HG02973 (cell line): ENCODE data around the gene AFF2.
"Not testable (repeated sequence)": the region's sequence is repeated elsewhere in the genome, so short reads cannot be mapped to it uniquely, and the experiment has no call there.

Experiments used
- ATAC-seq: cut with Tn5 transposase; IDR thresholded peaks from one replicate; pipeline ENCODE4 v1.9.1; 2021; ENCODE audit warnings: moderate library complexity; ENCODE audit not compliant: unreplicated experiment

The AFF2 gene

GRCh38 chrX:148632444-148632843, 132.0 kb downstream of the AFF2 start:
- no peak for ATAC-seq

DNA sequence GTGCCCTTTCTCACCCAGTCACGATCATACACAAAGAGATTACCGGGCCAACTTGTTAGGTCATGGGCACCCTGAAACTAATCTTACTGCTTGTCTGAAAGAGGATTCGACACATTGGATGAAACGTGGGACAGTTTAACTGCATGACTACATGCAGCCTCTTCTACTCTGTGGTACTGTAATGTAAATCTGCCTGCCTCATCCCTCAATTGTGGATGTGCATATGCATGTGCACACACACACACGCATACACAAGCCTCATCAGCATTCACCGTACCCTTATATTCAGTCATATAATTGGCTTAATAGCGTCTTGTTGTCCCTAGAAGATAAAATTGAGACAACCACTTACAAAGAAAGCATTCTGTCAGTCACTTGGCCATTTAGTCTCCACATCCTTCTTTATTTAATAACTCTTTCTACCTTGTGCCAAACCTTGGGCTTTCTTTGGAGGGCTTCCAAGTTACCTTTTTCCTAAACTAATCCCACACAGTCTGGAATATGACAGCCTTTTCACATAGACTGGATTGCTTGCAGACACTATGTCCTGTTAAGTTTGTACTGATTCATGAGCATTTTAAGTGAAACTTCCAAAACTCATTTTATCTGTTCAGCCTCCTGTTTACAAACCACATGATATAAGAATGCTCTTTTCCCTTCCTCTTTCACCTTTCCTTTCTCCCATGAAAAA, 132.9 kb downstream of the AFF2 start:
- no peak for ATAC-seq

DNA sequence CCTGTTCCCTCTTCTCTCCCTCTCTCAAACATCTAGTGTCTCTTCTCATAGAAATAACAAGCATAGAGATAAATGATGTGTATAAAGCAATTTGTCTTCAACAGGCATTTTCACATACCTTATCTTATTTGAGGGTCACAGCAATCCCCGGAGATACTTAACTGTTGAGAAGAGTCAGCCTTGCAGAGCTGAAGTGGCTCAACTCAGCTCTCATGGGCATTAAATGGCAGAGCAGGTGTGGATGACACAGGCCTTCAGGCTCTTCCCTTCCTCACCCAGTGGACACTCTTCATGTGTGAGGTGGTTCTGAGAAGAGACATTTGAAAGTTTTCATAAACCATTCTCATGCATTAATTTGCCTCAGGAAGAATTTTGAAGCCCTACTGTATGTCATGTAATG, 134.2 kb downstream of the AFF2 start:
- ATAC-seq, result no peak

DNA sequence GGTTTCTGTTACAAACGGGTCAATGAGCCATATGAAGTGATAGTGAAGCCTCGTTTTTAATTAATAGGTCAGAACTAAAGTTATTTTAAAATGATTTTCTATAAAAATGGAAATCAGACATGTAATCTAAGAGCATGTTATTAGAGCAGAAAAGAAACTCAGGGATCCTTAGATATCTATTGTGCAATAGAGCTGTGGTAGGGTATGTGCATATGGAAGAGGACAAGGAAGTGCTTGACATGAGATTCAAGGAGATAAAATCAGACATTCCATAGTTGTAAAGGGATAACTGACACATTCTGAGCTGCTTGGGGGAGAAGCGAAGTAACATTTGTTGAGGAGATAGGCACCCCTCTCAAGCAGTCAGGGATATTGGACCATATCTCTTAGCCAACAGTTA, 143.0 kb downstream of the AFF2 start:
- ATAC-seq, result no peak

DNA sequence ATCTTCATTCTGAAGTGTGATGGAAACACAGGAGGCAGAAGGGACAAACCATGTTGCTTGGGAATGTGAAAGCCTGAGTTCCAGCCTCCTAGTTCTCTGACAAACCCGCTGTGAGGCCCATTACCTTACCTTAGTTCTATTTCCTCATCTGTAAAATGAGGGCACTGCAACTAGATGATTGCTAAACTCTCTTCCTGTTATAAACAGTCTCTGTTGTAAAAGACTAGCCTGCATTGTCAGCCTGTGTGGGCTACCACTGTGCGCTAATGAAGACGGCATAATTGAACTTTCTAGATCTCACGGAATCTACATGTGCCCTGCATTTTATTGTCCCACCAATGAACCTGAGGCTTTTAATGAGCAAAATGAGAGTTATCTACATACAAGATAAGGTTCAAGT, 147.2 kb downstream of the AFF2 start:
- no peak for ATAC-seq

DNA sequence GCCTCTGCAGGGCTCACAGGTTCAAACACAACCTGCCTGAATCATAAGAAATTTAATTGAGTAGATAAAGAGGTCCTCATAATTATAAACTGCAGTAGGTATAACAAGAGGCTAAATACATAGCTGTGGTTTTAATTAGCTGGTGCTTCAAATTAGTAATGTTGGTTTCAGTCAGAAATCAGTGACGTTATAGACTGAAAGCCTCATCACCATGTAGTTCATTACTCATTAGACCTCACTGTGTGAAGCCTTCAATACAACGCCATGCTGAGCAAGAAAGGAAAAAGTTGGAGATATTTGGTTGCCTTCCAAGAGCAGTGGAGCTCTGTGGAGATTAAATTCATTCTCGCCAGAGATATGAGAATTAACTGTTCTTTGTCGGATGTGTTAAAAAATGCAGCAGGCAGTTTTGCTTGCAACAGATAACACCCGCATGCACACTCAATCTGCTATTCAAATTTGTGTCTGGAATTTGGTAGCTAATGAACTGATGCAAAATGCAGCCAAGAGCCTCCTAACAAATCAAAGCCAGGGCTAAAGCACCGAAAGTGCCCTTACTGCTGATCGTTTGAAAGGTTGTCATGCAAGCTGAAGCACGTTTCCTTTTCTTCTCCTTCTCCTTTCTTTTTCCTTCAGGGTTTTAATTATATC, 148.9 kb downstream of the AFF2 start:
- no peak for ATAC-seq

DNA sequence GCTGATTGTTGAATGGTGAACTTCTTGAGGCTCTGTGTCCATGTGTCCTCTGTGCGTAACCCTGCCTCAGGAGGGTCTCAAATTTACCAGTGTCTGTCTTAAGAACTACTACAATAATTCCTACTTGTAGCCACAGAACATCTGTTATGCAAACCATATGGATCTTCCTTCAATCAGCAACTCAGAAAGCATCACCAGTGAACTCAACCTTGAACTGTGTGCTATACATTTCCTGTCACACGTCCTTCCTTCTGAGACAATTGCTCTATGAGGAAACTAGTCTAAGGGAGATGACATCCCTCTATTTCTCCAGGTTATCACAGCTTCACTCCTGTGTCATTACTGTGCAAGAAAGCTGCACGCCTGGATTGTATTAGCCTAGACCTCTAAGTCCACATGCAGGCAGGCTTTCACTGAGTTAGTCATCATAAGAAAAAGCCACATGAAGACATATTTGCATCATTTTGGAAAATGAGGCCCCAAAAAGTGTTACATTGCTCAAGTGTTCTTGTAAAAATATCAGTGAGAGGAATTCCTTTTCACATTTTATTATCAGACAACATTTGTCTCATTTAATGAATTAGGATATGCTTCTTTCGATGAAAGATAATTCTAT, 157.8 kb downstream of the AFF2 start:
- ATAC-seq, result no peak

- no peak for ATAC-seq
Observed at GRCh38 chrX:148659481-148659880, 159.1 kb downstream of the AFF2 start.

GRCh38 chrX:148661035-148661434, 160.6 kb downstream of the AFF2 start:
- ATAC-seq, result no peak

DNA sequence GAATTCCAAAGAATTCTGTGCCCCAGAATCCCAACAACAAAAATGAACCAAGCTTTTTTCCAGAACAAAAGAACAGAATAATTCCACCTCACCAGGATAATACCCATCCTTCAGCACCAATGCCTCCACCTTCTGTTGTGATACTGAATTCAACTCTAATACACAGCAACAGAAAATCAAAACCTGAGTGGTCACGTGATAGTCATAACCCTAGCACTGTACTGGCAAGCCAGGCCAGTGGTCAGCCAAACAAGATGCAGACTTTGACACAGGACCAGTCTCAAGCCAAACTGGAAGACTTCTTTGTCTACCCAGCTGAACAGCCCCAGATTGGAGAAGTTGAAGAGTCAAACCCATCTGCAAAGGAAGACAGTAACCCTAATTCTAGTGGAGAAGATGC, 161.6 kb downstream of the AFF2 start:
- no peak for ATAC-seq

- no peak for ATAC-seq
Observed at GRCh38 chrX:148664171-148664570, 163.8 kb downstream of the AFF2 start.

- ATAC-seq, result no peak
Observed at GRCh38 chrX:148664995-148665394, 164.6 kb downstream of the AFF2 start.

DNA sequence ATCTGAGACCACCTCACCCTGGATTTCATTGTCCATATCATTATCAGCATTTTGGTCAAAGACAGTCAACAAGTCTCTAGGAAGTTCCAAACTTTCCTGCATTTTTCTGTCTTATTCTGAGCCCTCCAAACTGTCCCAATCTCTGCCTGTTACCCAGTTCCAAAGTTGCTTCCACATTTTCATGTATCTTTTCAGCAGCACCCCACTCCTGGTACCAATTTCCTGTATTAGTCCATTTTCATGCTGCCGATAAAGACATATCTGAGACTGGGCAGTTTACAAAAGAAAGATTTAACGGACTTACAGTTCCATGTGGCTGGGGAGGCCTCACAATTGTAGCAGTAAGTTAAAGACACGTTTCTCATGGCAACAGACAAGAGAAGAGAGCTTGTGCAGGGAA, 168.8 kb downstream of the AFF2 start:
- not testable (repeated sequence) for ATAC-seq

DNA sequence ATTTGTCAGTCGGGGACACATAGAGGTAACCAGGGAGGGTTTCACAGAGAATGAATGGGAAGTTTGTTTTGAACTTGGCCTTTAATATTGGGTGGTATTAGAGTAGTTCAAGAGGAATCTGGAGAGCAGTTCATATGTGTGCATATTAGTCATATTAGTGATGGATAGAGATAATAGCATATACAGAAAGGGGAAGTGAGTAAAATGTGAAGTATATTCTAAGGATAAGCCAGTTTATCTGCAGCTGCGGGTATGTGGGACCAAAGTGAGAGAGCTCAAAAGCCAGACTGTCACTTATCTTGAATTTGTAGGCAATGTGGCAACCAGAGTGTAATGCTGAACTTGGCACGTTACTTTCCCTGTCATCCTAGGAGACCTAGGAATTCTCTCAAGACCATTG, 169.9 kb downstream of the AFF2 start:
- ATAC-seq, result no peak

DNA sequence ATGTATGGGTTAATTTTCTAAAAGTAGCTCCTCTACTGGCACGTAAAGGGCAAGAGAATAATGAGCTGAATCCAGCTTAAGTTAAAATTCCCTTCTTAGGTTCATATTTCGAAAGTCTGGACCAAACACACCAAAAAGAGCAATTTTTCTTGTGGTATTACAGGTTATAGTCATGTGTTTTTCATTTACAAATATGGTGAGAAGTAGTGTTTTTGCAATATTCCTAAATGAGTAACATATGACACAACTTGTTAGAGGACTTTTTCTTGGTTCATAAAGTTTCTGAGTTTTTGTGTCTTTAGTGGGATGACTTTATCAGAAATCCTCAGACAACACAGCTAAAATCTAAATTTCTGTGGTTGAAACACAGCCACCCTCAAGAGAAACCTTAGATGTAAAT, 172.1 kb downstream of the AFF2 start:
- ATAC-seq, result no peak

DNA sequence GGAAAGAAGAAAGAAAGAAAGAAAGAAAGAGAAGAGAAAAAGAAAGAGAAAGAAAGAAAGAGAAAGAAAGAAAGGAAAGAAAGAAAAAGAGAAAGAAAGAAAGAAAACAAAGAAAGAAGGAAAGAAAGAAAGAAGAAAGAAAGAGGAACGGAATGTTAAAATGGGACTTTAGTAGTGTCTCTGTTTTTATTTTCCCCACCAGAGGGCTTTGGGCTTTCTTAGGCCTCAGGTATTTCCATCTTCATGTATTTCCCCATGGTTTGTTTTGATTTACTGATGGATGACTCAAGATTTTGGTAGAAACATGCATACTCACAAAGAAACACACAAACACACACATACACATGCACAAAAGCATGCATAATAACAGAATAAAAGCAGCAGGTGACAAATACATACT, 181.2 kb downstream of the AFF2 start:
- ATAC-seq, result no peak

GRCh38 chrX:148682206-148682605, 181.8 kb downstream of the AFF2 start:
- ATAC-seq, result no peak

GRCh38 chrX:148691456-148691855, 191.0 kb downstream of the AFF2 start:
- no peak for ATAC-seq

- no peak for ATAC-seq
Observed at GRCh38 chrX:148695255-148695654, 194.8 kb downstream of the AFF2 start.

DNA sequence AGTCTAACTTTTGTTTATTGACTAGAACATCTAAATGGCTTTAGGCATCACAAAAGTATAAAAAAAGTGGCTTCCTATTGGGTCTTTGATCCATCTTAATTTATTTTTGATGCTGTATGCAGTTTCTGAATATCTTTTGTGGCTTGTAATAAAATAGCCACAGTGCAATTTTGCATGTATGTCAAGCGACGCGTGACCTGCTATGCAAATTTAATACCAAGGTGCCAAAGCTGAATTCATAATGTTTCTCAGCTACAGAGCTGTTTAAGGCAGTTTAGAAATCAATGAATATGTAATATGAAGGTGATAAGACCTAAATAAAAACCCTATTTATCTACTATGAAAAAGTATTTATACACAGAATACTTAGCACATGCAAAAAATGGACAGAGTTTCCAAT, 197.8 kb downstream of the AFF2 start:
- ATAC-seq, result no peak

- no peak for ATAC-seq
Observed at GRCh38 chrX:148700021-148700420, 199.6 kb downstream of the AFF2 start.

- ATAC-seq, result no peak
Observed at GRCh38 chrX:148713981-148714380, 213.6 kb downstream of the AFF2 start.
